Fibroblast of lung (primary cell): ENCODE results near the gene ATP4A.

Source experiments
- EZH2 ChIP-seq: IDR thresholded peaks from 2 replicates; pipeline ENCODE4 v1.5.1; 2012; ENCODE audit warnings: low read length, control low read depth, mild to moderate bottlenecking; ENCODE audit errors: missing control alignments
- TF ChIP-seq, protein P1 (sequence below), 2 donors: IDR thresholded peaks in 1 of 2; conservative IDR thresholded peaks in 1 of 2; 1 replicate in 1 of 2; 2 replicates in 1 of 2; pipeline ENCODE4 v1.5.1; 2011 to 2012; ENCODE audit warnings: low read length in 2 of 2, control low read depth in 1 of 2, inconsistent platforms in 1 of 2, low read depth in 1 of 2, mild to moderate bottlenecking in 1 of 2

DNA sequence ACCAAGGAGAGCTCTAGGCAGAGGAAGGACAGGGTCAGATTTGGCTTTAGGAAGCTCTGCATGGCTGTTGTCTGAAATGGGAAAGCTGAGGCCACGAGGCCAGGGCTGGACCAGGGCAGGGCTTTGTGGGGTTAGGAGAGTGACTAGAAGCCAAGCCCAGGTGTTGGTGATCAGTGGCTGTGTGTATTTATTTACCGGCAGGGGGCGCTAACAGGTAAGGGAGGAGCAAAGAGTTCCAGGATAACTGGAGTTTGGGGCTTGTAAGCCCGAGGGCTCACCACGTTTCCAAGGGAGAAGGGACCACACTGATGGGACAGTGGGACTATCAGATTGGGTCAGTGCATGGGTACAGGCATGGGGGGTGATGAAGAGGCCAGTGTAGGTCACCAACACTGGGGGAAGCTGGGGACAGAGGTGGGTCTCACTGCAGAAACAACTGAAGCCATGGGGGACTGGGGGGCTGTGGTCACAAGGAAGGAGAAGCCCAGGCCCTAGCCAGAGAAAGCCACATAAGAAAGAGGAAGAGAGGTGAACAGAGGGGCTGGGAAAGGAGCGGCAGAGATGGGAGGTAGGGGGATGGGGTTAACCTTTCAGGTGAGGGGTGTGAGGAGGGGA, 14.2 kb downstream of the ATP4A start:
- TF ChIP-seq EZH2 = no peak
- TF ChIP-seq, protein P1, sequence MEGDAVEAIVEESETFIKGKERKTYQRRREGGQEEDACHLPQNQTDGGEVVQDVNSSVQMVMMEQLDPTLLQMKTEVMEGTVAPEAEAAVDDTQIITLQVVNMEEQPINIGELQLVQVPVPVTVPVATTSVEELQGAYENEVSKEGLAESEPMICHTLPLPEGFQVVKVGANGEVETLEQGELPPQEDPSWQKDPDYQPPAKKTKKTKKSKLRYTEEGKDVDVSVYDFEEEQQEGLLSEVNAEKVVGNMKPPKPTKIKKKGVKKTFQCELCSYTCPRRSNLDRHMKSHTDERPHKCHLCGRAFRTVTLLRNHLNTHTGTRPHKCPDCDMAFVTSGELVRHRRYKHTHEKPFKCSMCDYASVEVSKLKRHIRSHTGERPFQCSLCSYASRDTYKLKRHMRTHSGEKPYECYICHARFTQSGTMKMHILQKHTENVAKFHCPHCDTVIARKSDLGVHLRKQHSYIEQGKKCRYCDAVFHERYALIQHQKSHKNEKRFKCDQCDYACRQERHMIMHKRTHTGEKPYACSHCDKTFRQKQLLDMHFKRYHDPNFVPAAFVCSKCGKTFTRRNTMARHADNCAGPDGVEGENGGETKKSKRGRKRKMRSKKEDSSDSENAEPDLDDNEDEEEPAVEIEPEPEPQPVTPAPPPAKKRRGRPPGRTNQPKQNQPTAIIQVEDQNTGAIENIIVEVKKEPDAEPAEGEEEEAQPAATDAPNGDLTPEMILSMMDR (conservative IDR thresholded peaks at IDR 0.05 in 1 of 2, IDR thresholded peaks at IDR 0.05 in 1 of 2; ENCODE audit: low read depth in 1 of 2, low read length in 2 of 2) = peak; percentile 53 to 68
